GM23248 (cell line): ENCODE results near the gene GMPPA. TPM values are rescaled to one million over a fixed set of nuclear protein-coding genes. Genes with fewer than 3 reads are reported as not detected.

Experiments
- DNase-seq: peaks from one replicate; pipeline ENCODE4 v3.0.0-alpha.2; 2015
- H2AFZ ChIP-seq: fragments of 200-600 bp; sonication (generic); 2 replicates; pipeline ENCODE4 v1.6.1; 2016; ENCODE audit warnings: antibody characterized with exemption
- H3F3A ChIP-seq: fragments of 200-600 bp; sonication (generic); 2 replicates; pipeline ENCODE4 v1.6.1; 2016; ENCODE audit warnings: mild to moderate bottlenecking, antibody characterized with exemption, mixed run types; ENCODE audit not compliant: insufficient read depth
- H3K27ac ChIP-seq: fragments of 200-600 bp; sonication (generic); 2 replicates; pipeline ENCODE4 v1.5.1; 2016; ENCODE audit warnings: mild to moderate bottlenecking
- H3K27me3 ChIP-seq: fragments of 200-600 bp; sonication (generic); replicated peaks from 2 replicates; pipeline ENCODE4 v1.6.1; 2016; ENCODE audit warnings: mild to moderate bottlenecking; ENCODE audit not compliant: insufficient read depth
- H3K36me3 ChIP-seq: fragments of 200-600 bp; sonication (generic); 2 replicates; pipeline ENCODE4 v1.6.1; 2016; ENCODE audit warnings: low read depth, mild to moderate bottlenecking
- H3K4me1 ChIP-seq: fragments of 200-600 bp; sonication (generic); 2 replicates; pipeline ENCODE4 v1.6.1; 2016; ENCODE audit warnings: mild to moderate bottlenecking; ENCODE audit not compliant: insufficient read depth
- H3K4me2 ChIP-seq: fragments of 200-600 bp; sonication (generic); one replicate; pipeline ENCODE4 v1.6.1; 2016; ENCODE audit warnings: mild to moderate bottlenecking; ENCODE audit not compliant: unreplicated experiment
- H3K4me3 ChIP-seq: fragments of 200-600 bp; sonication (generic); 2 replicates; pipeline ENCODE4 v1.5.1; 2016; ENCODE audit warnings: mild to moderate bottlenecking
- H3K79me2 ChIP-seq: fragments of 200-600 bp; sonication (generic); 2 replicates; pipeline ENCODE4 v1.6.1; 2016; ENCODE audit warnings: mild to moderate bottlenecking; ENCODE audit not compliant: insufficient read depth
- H3K9ac ChIP-seq: fragments of 200-600 bp; sonication (generic); 2 replicates; pipeline ENCODE4 v1.6.1; 2016; ENCODE audit warnings: mild to moderate bottlenecking
- H3K9me2 ChIP-seq: fragments of 200-600 bp; sonication (generic); 2 replicates; pipeline ENCODE4 v1.6.1; 2016; ENCODE audit warnings: mixed run types, mild to moderate bottlenecking, moderate library complexity; ENCODE audit not compliant: insufficient read depth
- H3K9me3 ChIP-seq: fragments of 200-600 bp; sonication (generic); one replicate; pipeline ENCODE4 v1.6.1; 2017; ENCODE audit warnings: low read depth
- H4K20me1 ChIP-seq: fragments of 200-600 bp; sonication (generic); 2 replicates; pipeline ENCODE4 v1.6.0; 2016; ENCODE audit not compliant: insufficient read depth
- EZH2 ChIP-seq: fragments of 200-600 bp; sonication (generic); IDR thresholded peaks from 2 replicates; pipeline ENCODE4 v1.6.1; 2018; ENCODE audit warnings: antibody characterized with exemption, mild to moderate bottlenecking; ENCODE audit not compliant: insufficient read depth, poor library complexity, severe bottlenecking
- EZH2phosphoT487 ChIP-seq: fragments of 200-600 bp; sonication (generic); IDR thresholded peaks from 2 replicates; pipeline ENCODE4 v1.6.1; 2018; ENCODE audit warnings: antibody characterized with exemption, moderate library complexity, mild to moderate bottlenecking, low read depth; ENCODE audit not compliant: insufficient read depth
- WGBS, 2 experiments: methylation state at CpG; one replicate each; pipeline ENCODE4 v1.1.6; 2015 to 2017; ENCODE audit warnings: low lambda C conversion rate in 2 of 2, low coverage in 1 of 2; ENCODE audit errors: missing lambda C conversion rate in 2 of 2; 5-methylcytosine and 5-hydroxymethylcytosine counted together
- in situ Hi-C: fragments of 300-500 bp; cut with MboI; formaldehyde crosslinking; loops from 2 replicates; pipeline ENCODE4 v1.15.0; 2020
- polyA plus RNA-seq: library from polyadenylated mRNA; unstranded; fragments of >200 nt; fragmentation: Nextera tagmentation; extraction: Ambion mirVana; gene quantifications from 2 replicates; pipeline ENCODE4 v1.2.1, GENCODE V29; 2016
- total RNA-seq: library from RNA; depleted of rRNA; stranded (reverse); fragments of >200 nt; shearing (Covaris generic); gene quantifications from 2 replicates; pipeline ENCODE4 v1.2.3, GENCODE V29; 2014

The GMPPA gene
- total and polyA plus RNA-seq, 2 experiments from 2014 or later: 60.6 to 65.6 TPM

- H3K9me2 ChIP-seq: no peaks in the 10 kb centered on the region
- H4K20me1 ChIP-seq: no peaks in the 10 kb centered on the region
- DNase-seq: peak; percentile 79
- no peak overlapping the region for H3K27ac ChIP-seq
- no peak overlapping the region for H3K9ac ChIP-seq
- no peaks in the 10 kb centered on the region for H3F3A ChIP-seq
- TF ChIP-seq EZH2: no peak
- TF ChIP-seq EZH2phosphoT487: no peak
- H3K36me3 ChIP-seq: no peaks in the 10 kb centered on the region
- peak overlapping the region; percentile 87 for H3K4me2 ChIP-seq
- H3K4me3 ChIP-seq: peak overlapping the region; percentile 76
- no peaks in the 10 kb centered on the region for H3K79me2 ChIP-seq
- H3K27me3 ChIP-seq: no peaks in the 10 kb centered on the region
- H3K9me3 ChIP-seq: no peaks in the 10 kb centered on the region
- in situ Hi-C loops: no loop called here
- 7 to 11% methylated on average over 46 to 49 of the region's 54 CpGs for WGBS, 2 experiments
- peaks cover 4% of the 10 kb centered on the region; the same call in 1 of the 2 replicates for H3K4me1 ChIP-seq
- H2AFZ ChIP-seq: peak overlapping the region; percentile 83
Observed at GRCh38 chr2:219551441-219552381, 53.0 kb downstream of the GMPPA start.

GRCh38 chr2:219552382-219553167, 53.9 kb downstream of the GMPPA start:
- H3K27me3 ChIP-seq: no peaks in the 10 kb centered on the region
- no peaks in the 10 kb centered on the region for H3K9me3 ChIP-seq
- no peaks in the 10 kb centered on the region for H4K20me1 ChIP-seq
- TF ChIP-seq EZH2: no peak
- no peak for TF ChIP-seq EZH2phosphoT487
- peak overlapping the region; percentile 87 for H3K4me2 ChIP-seq
- peaks cover 4% of the 10 kb centered on the region; the same call in 1 of the 2 replicates for H3K4me1 ChIP-seq
- no peaks in the 10 kb centered on the region for H3F3A ChIP-seq
- no peaks in the 10 kb centered on the region for H3K36me3 ChIP-seq
- in situ Hi-C loops: no loop called here
- peak overlapping the region; percentile 76 for H3K4me3 ChIP-seq
- 0 to 4% methylated on average over 66 to 70 of the region's 99 CpGs for WGBS, 2 experiments
- H3K9ac ChIP-seq: no peak overlapping the region; the same call in 1 of the 2 replicates
- no peaks in the 10 kb centered on the region for H3K9me2 ChIP-seq
- no peaks in the 10 kb centered on the region for H3K79me2 ChIP-seq
- DNase-seq: peak; percentile 94
- H2AFZ ChIP-seq: peak overlapping the region; percentile 83
- no peak overlapping the region for H3K27ac ChIP-seq

- WGBS, 2 experiments: 26 to 27% methylated on average over 6 to 7 of the region's 7 CpGs
- Histone ChIP-seq H3K9ac (no peak overlapping the region), H3K79me2 (no peaks in the 10 kb centered on the region), H3K4me2 (peak overlapping the region; percentile 87), H3K27ac (no peak overlapping the region), H3K9me2 (no peaks in the 10 kb centered on the region), H3K9me3 (no peaks in the 10 kb centered on the region), H3K4me3 (peak overlapping the region; percentile 76), H4K20me1 (no peaks in the 10 kb centered on the region), H3K4me1 (peaks cover 4% of the 10 kb centered on the region; the same call in 1 of the 2 replicates), H3K27me3 (no peaks in the 10 kb centered on the region), H3F3A (no peaks in the 10 kb centered on the region), H2AFZ (peak overlapping the region; percentile 83), H3K36me3 (no peaks in the 10 kb centered on the region)
- DNase-seq: no peak
- in situ Hi-C loops: no loop called here
- TF ChIP-seq EZH2phosphoT487: no peak
- TF ChIP-seq EZH2: no peak
Observed at GRCh38 chr2:219553168-219553417, 54.4 kb downstream of the GMPPA start.

- whole genome bisulfite sequencing, 2 experiments: 78 to 80% methylated on average over 10 to 12 of the region's 12 CpGs
- H2AFZ ChIP-seq: no peak overlapping the region
- no peaks in the 10 kb centered on the region for H3K79me2 ChIP-seq
- DNase-seq: no peak
- H3K4me1 ChIP-seq: peaks cover 4% of the 10 kb centered on the region; the same call in 1 of the 2 replicates
- TF ChIP-seq EZH2phosphoT487 (no peak), EZH2 (no peak)
- in situ Hi-C loops: no loop called here
- H3K4me2 ChIP-seq: no peak overlapping the region
- no peaks in the 10 kb centered on the region for H3K9me3 ChIP-seq
- H3K4me3 ChIP-seq: no peak overlapping the region
- H3K27ac ChIP-seq: no peak overlapping the region
- H3K36me3 ChIP-seq: no peaks in the 10 kb centered on the region
- no peaks in the 10 kb centered on the region for H3K27me3 ChIP-seq
- H3F3A ChIP-seq: no peaks in the 10 kb centered on the region
- H4K20me1 ChIP-seq: no peaks in the 10 kb centered on the region
- no peaks in the 10 kb centered on the region for H3K9me2 ChIP-seq
- H3K9ac ChIP-seq: no peak overlapping the region
Observed at GRCh38 chr2:219553463-219553963, 54.8 kb downstream of the GMPPA start.
